ENCODE measurements around the gene DBNDD2.

DBNDD2 gene

DNA sequence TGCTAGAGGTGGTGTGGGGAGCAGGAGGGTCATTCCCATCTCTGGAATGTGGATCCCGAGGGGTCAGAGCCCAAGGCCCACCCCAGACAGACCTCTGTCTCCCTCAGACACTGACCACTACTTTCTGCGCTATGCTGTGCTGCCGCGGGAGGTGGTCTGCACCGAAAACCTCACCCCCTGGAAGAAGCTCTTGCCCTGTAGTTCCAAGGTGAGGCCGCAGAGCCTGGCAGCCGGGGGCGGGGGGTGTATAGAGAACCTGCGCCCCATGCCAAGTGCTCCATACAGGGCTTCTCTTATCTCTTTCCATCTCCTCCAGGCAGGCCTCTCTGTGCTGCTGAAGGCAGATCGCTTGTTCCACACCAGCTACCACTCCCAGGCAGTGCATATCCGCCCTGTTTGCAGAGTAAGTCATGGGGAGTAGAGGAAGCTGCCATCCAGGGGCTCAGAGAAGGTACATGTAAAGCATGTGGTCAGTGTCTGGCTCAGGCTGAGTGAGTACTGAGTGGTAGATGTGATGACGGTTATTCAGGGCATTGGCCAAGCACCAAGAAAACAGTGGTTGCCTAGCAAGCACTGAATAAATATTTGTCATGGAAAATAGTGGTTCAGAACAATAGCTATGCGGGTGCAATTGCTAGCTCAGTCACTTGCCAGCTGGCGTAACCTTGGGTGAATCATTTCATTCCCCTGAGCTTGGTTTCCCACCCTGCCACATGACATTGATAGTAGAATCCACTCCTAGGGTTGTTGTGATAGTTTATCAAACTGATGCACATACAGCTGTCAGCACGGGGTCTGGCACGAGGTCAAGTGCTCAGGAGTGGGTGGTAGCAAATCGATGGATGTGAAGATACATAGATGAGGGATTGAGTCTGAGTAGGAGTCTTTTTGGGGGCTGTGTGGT lies 11.4 kb downstream of the DBNDD2 start:
- DNase-seq: no peak

DNA sequence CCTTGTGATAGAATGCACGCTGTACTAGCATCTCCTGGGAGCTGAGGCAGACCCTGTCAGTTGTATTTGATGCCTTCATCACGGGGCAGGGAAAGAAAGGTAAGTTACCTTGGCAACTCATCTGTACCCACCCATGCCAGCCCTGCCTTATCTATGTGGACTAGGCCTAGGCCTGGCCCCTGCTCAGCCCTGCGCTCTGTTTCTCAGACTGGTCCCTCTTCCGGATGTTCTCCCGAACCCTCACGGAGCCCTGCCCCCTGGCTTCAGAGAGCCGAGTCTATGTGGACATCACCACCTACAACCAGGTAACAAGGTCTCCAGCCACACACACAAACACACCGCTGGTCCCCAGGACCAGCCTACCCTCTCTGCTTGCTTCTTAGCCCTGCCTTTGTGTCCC lies 12.0 kb downstream of the DBNDD2 start:
- no peak for DNase-seq

DNA sequence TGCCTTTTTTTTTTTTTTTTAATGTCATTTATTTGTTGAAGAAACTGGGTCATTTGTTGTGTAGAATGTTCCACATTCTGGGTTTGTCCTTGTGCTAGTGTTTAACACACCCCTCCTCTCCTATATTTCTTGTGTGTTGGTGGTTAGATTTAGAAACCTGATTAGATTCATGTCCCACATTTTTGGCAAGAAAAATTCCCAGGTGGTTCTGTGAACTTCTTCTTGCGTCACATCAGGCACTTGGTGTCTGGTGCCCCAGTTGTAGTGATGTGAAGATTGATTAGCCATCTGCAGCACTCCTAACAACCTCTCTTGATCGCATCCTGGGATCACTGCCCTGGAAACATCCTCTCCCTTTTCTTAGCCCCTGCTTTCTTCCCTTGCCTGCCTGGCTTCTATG lies 15.6 kb downstream of the DBNDD2 start:
- no peak for DNase-seq

DNA sequence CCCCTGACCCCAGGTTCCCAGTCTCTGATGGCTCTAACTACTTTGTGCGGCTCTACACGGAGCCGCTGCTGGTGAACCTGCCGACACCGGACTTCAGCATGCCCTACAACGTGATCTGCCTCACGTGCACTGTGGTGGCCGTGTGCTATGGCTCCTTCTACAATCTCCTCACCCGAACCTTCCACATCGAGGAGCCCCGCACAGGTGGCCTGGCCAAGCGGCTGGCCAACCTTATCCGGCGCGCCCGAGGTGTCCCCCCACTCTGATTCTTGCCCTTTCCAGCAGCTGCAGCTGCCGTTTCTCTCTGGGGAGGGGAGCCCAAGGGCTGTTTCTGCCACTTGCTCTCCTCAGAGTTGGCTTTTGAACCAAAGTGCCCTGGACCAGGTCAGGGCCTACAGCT lies 17.5 kb downstream of the DBNDD2 start:
- no peak for DNase-seq

DNA sequence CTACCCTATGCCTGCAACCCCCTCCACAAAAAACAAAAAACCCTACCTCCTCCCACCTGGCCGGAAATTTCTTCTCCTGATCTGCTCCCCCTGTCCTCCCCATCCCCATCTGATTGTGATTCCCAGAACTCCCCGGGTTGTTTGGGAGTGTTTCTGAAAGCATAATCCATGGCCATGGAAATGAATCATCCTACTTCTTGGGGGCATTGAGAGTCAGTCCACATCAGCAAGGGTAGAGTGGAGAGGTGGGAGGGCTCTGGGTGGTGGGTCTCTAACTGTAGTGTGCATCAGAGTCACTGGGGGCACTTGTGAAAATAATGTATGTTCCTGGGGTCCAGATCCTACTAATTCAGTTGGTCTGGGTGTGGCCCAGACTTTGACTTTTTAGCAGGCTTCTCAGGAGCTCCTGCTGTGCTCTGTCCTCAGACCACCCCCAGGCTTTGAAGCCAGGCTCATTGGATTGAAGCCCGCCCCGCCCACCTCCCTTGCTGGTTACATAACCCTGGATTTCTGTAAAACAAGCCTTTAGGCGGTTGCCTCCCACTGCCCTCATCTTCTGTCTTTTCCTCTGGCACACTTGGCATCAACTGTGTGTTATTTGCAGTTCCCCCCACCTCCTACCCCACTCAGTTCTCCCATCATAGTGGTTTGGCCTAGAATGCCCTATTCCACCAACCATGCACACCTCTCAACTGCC lies 18.4 kb downstream of the DBNDD2 start:
- no peak for DNase-seq

DNA sequence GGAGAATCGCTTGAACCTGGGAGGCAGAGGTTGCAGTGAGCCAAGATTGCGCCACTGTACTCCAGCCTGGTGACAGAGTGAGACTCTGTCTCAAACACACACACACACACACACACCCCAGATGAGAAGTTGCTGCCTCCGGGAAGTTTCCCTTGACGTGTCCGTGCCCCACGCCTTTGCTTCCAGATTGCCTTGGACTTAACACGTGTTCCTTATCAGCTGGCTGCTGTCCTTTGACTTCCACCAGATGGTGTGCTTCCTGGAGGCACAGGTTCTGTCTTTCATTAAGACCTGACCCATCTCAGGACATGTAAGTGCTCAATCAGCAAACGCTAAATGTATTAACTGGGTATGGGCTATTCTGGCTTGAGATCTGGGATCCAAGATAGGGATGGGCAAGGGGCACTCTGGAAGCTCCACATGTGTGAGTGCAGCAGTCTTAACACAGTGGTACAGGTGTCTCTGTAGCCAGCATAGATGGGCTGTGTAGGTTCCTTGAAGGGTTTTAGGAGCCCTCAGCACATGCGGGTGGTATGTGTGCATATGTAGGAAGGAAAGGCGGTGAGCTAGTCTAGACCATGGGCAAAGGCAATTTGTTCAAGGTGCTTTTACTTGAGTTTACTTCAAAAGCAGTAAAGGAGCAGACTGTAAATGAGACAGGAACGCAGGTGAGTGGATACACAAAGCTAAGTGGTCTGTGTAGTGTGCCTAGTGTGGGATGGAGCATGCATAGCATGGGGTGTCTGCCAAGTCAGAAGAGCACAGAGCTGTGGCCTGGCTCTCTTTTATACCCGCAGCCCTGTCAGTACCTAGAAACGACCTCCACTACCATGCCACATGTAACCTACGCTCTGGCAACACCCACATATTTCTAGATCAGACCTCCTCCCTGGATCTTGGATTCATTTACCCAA lies 19.4 kb downstream of the DBNDD2 start:
- DNase-seq: no peak

DNA sequence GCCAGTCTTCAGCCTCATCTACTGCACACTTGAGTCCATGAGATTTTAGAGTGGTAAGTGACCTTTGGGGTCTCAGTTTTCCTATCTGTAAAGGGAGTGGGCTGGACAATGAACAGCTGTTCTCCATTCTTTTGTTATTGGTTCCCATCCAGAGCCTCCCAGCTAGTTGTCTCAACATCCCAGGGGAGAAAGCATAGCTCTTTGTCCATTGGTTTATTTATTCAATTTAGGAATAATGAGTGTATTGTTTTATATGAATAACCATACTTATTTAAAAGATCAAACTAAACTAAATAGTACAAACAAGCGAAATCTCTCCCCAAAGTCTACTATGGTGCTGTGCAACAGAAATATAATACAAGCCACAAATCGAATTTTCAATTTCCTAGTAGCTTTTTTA lies 21.5 kb downstream of the DBNDD2 start:
- no peak for DNase-seq

DNA sequence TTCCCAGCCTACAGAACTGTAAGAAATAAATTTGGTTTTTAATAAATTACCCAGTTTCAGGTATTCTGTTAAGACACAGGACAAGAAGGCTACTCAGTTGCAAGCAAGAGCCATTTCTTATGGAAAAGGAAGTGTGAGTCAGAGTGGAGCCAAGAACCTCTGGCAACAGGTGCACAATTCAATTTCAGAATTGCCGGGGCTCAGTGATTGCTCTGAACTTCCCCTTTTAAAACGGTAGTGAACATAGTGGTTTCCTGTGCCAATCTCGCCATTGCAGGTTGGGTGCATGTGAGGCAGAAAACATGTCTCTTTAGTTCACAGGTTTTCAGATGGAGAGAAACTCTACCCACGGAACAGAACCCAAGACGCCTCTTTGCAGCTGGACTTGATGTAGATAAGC lies 24.2 kb downstream of the DBNDD2 start:
- DNase-seq: no peak

DNA sequence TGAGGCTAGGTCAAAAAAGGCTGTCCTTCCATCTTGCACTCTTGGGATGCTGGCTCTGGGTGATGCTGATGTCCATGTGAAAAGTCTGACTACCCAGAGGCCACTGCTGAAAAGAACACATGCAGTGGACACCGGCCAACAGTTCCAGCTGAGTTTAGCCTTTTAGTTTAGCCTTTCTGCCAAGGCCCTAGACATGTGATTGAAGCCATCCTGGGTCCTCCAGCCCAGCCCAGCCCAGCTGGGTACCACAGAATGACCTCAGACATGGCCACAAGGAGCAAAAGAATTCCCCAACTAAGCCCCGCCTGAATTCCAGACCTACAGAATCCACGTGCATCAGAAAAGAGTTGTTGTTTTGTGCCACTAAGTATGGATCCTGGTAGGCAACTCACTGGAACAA lies 25.2 kb downstream of the DBNDD2 start:
- DNase-seq: no peak

DNA sequence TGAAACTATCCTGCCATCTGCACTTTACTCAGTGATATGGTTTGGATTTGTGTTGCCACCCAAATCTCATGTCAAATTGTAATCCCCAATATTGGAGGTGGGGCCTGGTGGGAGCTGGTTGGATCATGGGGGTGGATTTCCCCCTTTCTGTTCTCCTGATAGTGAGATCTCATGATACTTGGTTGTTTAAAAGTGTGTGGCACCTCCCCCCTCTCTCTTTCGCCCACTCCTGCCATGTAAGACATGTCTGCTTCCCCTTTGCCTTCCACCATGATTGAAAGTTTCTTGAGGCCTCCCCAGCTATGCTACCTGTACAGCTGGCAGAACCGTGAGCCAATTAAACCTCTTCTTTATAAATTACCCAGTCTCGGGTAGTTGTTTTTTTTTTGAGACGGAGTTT lies 25.9 kb downstream of the DBNDD2 start:
- no peak for DNase-seq

DNA sequence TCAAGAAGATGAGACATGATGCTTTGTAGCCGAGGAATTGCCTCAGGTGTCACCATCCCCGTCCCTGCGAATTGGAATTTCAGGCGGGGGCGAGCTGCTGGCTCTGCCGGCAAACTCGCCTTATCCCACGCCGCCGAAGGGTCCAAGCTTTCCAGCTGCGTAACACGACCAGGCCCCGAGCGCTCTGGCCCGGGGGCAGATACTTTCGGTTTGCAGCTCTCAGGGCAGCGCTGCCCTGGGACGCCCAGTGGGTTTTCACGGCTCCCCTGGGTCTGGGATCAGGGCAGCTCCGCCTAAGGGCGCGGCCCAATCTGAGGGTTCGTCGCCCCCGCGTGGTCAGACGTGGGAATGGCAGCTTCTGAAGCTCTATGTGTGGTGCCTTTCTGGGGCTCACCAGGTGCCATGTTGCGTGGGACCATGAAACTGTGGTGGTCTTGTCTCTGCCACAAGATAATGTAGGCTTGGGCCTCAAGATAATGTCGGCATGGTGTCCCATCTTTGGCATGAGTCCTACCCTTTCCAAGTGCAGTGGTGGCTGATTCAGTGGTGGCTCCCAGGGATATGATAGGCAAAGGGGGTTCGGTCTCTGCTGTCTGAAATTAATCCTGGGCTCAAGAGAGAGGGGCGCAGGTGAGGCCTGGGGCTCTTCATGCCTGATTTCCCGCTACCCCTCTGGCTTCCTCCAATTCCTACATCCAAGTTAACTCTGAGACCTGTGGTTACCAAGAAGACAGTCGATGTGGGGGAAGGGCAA lies 28.8 kb downstream of the DBNDD2 start:
- peak; percentile 84 for DNase-seq

DNA sequence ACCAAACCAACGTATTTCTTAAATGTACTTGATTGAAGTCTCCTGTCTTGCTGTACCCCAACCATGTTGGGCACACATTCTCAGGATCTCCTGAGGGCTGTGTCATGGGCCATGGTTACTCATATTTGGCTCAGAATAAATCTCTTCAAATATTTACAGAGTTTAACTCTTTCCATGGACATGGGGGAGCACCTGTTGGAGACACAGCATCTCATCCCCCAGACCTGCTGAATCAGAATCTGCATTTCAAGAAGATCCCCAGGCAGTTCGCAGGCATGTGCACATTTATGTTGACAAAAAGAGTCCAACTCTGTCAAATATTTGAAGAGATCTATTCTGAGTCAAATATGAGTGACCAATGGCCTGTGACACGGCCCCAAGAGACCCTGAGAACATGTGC lies 32.3 kb downstream of the DBNDD2 start:
- no peak for DNase-seq

DNA sequence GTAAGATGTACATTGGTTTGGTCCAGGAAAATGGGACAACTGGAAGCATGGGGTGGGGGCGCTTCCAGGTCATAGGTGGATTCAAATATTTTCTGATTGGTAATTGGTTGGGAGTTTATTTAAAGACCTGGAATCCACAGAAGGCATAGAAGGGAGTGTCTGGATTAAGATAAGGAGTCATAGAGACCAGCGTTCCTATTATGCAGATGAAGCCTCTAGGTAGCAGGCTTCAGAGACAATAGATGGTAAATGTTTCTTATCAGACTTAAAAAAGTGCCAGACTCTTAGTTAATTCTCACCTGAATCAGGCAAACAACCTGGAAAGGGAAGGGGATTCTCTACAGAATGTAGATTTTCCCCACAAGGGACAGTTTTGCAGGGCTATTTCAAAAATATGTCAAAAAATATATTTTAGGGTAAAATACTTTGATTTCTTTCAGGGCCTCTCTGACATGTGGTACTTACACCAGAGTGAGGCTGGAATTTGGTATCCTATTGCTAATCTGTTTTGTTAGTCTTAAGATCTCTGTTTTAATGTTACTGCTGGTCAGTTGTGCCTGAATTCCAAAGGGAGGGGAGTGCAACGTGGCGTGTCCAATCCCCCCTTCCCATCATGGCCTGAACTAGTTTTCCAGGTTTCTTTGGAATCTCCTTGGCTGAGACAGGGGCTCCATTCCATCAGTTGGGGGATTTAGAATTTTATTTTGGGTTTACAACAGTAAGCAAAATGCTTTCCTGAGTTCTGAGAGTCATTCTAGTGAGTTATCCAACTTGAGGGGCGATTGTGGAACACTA lies 33.0 kb downstream of the DBNDD2 start:
- no peak for DNase-seq

DNA sequence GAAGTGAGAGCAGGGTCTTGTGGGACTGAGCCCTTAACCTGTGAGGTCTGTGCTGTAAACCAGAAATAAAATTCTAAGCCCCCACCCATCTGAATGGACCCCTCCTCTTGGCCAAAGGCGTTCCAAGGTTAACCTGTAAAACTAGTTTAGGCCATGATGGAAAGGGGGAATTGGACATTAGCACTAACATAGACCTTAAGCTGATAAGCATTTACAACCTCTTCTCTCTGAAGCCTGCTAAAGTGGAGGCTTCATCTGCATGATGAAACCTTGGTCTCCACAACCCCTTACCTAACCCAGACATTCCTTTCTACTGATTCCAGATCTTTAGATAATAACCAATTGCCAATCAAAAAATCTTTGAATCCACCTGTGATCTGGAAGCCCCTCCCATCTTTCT lies 33.7 kb downstream of the DBNDD2 start:
- no peak for DNase-seq

DNA sequence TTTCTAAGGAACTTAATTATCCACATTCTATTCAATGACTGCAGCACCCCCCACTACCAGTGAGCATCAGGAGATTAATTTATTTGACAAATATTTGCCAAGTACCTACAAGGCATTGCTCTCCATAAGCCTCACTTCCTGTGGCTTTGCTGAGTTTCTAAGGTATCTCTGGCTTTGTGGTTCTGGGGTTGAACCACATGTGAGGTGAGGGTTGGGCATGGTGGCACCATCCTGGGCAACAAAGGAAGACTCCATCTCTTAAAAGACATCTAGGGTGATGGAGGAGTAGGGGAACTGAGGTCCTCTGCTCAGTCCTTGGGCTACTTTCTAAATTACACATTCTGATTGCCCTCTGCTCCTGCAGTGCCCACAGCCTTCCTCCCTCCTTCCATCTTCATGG lies 36.0 kb downstream of the DBNDD2 start:
- no peak for DNase-seq

DNA sequence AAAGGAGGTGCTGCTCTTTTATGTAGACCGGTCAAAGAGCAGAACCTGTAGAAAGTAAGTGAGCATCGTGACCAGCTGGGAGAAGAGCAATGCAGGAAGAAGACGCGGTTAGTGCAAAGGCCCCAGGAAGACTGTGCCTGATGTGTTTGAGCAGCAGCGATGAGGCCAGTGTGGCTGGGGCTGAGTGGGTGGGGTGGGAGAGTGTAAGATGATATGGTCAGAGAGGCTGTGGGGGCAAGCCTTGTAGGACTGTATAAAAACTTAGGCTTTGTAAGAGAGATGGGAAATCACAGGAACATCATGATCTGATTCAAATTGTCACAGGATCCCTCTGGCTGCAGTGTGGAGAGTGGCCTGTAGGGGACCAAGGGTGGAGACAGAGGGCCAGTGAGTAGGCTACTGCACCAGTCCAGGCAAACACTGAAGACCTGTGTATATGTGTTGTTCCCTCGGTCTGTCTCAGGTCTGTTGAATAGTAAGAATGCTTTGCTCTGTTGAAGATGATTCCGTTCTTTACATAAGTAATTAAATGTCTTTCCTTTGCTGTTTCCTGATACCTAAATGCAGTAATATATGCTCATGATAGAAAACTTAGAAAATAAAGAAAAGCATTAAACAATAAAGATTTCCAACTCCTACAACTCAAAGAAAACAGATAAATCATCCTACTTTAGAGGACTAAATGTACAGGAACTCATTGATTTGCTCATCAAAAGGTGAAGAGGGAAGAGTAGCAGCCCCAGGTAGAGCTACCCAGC lies 37.9 kb downstream of the DBNDD2 start:
- DNase-seq: peak; percentile 24

DNA sequence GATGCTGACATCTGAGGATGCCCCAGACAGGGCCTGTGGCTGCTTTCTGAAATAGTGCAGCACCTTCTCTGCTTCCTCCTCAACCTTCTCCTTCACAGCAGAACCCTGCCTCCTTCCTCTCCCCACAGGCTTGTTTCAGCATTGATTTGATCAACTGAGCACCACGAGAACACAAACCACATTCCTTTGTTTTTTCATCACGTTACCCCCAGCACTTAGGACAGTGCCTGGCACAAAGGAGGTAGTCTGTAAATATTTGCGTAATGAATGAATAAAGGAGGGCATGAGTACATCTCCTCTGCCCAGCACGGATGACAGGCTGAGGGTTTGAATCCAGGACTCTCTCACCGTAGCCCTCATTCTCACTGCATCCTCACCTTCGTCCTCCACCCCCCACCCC lies 40.2 kb downstream of the DBNDD2 start:
- no peak for DNase-seq

DNA sequence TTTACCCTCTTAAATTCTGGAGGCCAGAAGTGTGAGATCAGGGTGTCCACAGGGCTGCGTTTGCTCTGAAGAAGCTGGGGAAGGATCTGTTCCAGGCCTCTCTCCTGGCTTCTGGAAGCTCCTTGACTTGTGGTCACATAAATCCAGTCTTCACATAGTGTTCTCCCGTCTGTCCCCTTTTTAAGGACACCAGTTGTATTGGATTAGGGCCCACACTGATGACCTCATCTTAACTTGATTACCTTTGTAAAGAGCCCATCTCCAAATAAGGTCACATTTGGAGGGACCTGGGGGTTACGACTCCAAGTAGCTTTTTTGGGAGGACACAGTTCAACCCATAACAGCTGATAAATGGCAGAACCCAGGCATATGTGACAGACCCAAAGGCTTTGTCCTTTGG lies 41.4 kb downstream of the DBNDD2 start:
- DNase-seq: no peak

DNA sequence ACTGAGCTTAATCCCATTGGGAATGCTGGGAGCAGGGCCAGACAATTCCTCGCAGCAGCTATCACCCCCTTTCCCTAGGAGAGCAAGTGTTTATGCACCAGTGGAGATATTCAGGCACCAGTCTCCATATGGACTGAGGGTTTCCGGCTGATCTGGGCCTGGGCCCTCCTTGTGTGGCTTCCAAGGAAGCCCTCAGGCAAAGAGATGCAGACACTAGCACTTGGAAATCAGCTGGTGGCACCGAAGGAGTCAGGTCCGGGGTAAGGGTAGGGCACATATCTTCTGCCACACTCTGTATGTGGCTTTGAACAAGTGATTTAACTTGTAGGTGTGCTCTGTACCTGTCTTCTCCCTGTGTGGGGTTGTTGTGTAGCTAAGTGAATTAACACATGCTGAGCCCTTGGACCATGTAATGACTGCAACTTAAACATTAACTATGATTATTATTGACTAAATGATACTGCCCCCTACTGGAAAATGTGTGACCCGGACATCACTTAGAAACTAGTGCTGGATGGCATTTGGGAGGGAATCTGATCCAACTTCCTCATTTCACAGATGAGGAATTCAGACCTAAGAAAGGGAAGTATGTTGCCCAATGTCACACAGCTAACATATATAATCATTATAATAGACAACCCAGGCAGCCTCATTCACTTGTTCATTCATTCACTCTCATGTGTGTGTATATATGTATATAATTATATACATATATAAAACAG lies 42.2 kb downstream of the DBNDD2 start:
- no peak for DNase-seq

DNA sequence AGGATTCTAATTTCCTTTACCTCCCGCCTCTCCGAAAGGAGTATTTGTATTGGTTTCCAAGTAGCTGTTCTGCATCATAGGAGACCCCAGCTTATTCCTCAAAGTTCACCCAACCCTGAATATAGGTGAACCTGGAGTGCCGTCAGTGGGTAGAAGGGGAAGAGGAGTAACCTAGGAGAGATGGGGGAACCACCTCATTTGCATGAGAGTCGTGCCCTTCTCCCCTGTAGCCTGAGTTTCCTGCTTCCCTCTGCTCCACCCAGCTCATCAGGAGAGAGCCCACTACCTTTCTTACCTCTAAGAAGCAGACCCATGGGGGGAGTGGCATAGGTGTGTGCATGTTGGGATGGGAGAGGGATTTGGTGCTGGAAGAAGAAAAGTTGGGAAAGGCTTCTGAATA lies 44.1 kb downstream of the DBNDD2 start:
- DNase-seq: no peak

All from stimulated activated CD4-positive, alpha-beta T cell treated with anti-CD3 and anti-CD28 coated beads, Interleukin-12 subunit alpha, Interleukin-12 subunit beta, amount 100 ng/mL, for 4 hours (primary cell).